GM18511 (cell line): ENCODE measurements around the gene PEBP1.
"Not testable (repeated sequence)": the region's sequence is repeated elsewhere in the genome, so short reads cannot be mapped to it uniquely, and the experiment has no call there.

Experiments used
- ATAC-seq: cut with Tn5 transposase; IDR thresholded peaks from one replicate; pipeline ENCODE4 v1.9.1; 2021; ENCODE audit warnings: mild to moderate bottlenecking, moderate library complexity; ENCODE audit not compliant: unreplicated experiment

Gene PEBP1

DNA sequence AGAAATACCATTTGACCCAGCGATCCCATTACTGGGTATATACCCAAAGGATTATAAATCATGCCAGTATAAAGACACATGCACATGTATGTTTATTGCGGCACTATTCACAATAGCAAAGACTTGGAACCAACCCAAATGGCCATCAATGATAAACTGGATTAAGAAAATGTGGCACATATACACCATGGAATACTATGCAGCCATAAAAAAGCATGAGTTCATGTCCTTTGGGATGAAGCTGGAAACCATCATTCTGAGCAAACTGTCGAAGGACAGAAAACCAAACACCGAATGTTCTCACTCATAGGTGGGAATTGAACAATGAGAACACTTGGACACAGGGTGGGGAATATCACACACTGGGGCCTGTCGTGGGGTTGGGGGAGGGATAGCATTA lies 6.5 kb upstream of the PEBP1 start:
- not testable (repeated sequence) for ATAC-seq

- ATAC-seq, result peak; percentile 41
Measured at GRCh38 chr12:118136559-118137003, 657 bp downstream of the PEBP1 start.

- ATAC-seq, result no peak
Measured at GRCh38 chr12:118137148-118137678, 1.3 kb downstream of the PEBP1 start.

DNA sequence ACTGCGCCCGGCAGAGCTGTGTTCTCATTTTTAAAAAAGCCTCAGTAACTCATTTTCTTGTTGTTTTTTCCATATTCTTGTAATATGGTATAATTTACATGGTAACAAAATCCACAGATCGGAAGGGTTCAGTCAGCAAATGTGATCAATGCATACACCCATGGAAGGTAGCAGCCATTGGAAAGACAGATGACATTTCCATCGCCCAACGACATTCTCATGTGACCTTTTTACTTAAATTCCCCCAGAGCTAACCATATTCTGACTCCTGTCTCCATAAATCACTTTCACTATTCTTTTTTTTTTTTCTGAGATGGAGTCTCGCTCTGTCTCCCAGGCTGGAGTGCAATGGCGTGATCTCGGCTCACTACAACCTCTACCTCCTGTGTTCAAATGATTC lies 4.9 kb downstream of the PEBP1 start:
- ATAC-seq, result no peak

DNA sequence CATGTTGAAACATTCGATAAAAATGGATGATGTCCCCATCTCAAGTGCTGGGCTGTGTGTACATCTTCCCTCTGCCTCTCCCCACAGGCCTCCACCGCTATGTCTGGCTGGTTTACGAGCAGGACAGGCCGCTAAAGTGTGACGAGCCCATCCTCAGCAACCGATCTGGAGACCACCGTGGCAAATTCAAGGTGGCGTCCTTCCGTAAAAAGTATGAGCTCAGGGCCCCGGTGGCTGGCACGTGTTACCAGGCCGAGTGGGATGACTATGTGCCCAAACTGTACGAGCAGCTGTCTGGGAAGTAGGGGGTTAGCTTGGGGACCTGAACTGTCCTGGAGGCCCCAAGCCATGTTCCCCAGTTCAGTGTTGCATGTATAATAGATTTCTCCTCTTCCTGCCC lies 8.6 kb downstream of the PEBP1 start:
- no peak for ATAC-seq

DNA sequence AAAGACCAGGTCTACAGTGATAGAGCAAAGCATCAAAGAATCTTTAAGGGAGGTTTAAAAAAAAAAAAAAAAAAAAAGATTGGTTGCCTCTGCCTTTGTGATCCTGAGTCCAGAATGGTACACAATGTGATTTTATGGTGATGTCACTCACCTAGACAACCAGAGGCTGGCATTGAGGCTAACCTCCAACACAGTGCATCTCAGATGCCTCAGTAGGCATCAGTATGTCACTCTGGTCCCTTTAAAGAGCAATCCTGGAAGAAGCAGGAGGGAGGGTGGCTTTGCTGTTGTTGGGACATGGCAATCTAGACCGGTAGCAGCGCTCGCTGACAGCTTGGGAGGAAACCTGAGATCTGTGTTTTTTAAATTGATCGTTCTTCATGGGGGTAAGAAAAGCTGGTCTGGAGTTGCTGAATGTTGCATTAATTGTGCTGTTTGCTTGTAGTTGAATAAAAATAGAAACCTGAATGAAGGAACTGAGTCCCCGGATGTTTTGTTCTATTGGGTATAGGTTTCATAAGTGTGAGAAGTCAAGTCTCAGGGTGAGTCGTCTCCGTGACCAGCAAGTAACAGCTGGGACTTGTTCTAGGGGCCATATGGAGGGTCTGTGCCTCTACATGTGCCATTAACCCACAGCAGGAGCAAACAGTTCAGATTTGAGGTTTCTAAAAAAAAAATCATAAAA lies 9.3 kb downstream of the PEBP1 start:
- peak; percentile 48 for ATAC-seq

- no peak for ATAC-seq
Measured at GRCh38 chr12:118145798-118146156, 9.9 kb downstream of the PEBP1 start.

- no peak for ATAC-seq
Measured at GRCh38 chr12:118148287-118148686, 12.4 kb downstream of the PEBP1 start.

DNA sequence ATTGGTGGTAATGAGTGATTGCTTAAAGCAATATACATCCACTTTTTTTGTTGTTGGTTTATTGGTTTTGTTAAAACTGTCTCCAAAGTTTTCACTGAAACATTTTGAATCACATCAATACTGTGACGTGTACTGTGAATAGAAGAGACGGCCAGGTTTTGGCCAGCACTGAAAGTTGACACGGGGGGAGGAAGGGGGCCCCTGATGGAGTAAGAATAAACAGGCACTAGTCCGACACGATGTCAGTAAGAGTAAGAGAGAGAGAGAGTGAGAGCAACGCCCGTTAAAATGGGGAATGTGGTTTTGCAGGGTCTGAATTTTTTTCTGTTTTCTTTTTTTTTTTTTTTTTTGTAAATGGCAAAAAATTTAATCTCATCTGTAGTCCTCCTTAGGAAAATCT lies 14.7 kb downstream of the PEBP1 start:
- ATAC-seq, result no peak

DNA sequence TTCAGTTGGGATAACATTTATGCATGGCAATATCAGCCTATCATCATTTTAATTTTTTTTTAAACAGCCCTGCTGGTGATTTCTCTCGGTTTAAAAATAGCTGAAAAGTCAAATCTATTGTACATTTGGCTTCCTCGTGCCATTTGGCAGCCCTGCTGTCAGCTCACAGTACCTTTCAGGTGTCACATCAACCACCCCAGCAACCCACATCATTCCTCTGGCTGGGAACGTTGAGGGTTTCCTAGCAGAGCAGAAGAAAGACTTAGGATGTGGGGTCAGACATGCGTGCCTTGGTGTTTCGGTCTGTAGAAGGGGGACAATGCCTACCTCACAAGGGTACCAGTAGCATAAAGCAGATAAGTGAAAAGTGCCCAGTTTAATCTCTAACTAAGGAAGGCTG lies 15.8 kb downstream of the PEBP1 start:
- ATAC-seq, result no peak

GRCh38 chr12:118160536-118160935 lies 24.6 kb downstream of the PEBP1 start:
- no peak for ATAC-seq

DNA sequence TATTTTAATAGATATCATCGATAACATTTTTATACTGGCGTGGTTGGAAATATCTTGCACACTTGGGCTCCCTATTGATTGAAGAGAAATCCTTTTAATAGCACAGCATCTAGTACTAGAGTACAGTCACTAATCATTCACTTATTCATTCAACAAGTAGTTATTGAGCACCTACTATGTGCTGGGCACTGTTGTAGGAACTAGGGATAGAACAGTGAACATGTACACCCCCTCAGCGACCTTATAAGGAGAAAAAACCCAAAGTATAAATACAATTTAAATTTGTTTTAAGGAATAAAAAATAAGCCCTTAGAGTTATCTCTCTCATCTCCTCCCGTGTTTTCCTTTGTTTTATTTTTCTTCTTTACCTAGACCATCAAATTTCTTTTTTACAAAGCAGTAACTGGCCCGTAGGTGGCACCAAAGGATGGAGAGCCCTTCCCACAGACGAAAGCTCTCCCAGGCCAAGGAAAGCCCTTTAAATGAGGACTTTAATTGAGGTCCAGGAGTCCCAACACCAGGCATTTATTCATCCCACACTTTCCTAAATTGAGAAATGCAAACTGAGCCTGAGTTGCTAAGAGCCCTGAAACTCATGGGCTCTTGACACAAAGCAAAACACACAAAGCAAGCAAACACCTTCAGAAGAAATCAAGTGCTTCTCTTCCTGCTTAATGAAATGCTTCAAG lies 29.0 kb downstream of the PEBP1 start:
- no peak for ATAC-seq

DNA sequence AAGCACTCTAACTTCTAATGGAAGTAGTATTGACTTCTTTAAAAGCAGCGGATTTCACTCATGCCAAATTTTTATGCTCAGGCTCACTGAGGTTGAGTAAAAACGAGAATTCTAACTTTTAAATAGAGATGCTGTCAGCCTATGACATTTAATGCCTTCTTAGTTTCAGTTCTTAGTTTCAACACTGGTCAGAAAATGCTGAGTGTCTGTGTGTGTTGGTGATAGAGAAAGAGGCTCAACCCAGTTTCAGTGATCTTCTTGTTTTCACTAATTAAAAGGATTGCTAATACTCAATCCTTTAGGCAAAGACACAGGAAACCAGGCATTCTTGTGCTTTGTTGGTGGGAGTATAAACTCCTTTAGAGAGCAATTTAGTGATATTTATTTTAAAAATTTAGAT lies 31.0 kb downstream of the PEBP1 start:
- peak; percentile 99 for ATAC-seq

GRCh38 chr12:118175823-118176447 lies 40.0 kb downstream of the PEBP1 start:
- peak; percentile 87 for ATAC-seq

DNA sequence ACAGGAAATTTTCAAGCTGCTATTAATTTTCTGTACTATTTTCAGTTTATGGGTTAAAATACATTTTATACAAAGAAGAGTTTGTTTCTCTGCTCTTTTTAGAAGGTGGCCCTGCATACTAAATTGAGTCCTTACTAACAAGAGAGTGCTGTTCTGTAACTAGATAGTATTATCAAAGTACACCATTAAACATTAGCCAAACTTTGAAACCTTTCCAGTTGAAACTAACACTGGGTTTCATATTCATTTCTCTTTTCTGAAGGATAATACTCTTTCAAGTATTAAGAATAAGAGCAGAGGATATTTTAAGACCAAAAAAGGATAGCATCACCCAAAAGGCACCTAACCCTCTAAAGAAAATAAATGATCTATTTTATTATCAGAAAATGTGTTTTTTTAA lies 47.2 kb downstream of the PEBP1 start:
- peak; percentile 60 for ATAC-seq

DNA sequence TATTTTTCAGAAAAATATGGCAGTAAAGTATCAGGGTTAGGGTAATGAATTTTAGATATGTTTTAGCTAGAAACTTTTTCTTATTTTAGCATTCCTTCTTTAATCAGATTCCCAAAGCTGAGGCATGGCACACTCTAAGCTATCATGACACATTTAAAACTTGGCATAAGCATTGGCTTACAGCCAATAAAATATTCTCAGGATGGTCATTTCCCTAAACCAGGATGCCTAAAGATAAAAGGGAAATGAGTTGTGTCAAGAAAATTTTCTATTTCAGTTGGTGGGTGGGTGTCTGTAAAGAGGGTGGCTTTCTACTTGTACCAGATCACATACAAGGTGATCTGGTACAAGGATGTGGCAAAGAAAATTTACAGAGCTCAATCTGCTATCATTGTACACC lies 47.8 kb downstream of the PEBP1 start:
- ATAC-seq, result no peak

DNA sequence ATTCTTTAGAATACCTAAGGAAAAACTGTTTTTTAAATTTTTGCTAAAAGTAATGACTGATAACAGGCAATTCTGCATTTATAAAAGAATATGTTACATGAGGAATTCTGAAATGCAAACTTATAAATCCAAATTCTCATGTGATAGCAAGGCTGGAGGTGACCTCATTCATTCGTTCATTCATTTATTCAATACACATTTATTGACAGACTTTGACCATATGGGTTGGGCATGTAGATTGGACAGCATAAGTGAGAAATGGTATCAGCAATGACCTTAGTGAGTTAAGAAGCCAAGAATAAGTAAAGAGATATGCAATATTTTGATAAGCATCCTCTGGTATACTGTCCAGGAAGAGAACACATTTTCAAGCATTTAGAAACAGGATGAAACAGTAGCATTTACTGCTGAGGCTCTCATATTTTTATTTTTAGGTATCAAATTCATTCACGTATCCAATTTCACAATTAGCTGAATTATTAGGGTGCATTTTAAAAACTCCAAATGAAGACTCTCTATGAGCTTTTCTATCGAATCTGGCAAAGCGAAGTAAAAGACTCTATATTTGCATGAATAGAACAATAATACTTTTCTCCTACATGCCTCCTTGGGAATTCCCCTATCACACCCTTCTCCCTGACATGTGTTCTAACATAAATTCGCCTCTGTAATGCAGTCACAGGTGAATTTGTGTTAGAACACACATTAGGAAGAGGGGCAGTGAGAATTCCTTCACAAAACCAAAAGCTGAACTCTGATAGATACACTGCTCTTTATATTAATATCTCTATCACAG lies 49.9 kb downstream of the PEBP1 start:
- no peak for ATAC-seq

- no peak for ATAC-seq
Measured at GRCh38 chr12:118187751-118188435, 52.0 kb downstream of the PEBP1 start.

DNA sequence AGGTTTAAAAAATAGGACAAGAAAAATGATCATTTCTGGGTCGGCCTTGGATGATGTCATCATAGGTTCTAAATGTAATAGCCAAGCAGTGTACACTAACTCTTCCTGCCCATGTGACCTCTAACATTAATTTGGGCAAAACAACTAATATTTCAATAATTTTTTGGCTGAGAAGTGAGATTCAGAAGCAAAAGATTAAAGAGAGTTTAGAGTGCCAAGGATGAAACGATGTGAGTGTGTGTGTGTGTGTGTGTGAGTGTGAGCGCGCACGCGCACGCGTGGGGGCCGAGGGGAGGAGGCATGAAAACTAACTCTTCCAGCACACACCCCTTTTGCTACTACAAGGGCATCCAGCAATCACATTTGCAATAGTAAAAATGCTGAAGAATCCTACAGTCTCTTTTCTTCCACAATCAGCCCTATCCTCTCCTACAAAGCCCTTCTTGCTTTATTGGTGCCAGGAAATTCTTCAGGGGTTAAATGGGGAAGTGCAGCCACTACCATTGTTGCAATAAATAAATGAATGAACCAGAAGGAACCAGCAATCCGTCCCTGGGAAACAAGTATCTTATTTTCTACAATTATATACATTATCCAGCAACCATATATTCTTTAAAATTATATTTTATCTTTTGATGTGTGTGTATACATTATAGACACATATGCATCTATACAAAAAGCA lies 52.9 kb downstream of the PEBP1 start:
- no peak for ATAC-seq

GRCh38 chr12:118189741-118190191 lies 53.8 kb downstream of the PEBP1 start:
- ATAC-seq, result no peak
